Endothelial cell of umbilical vein (primary cell): Measurements from ENCODE around the gene KBTBD6.
"Not testable (repeated sequence)": the region's sequence is repeated elsewhere in the genome, so short reads cannot be mapped to it uniquely, and the experiment has no call there.

Source experiments
- EZH2 ChIP-seq: IDR thresholded peaks from 2 replicates; pipeline ENCODE4 v1.6.1; 2012; ENCODE audit warnings: borderline replicate concordance, low read depth, mild to moderate bottlenecking, moderate library complexity, low read length, inconsistent platforms; ENCODE audit not compliant: severe bottlenecking
- GATA2 ChIP-seq: IDR thresholded peaks from 2 replicates; pipeline ENCODE4 v1.7.0; 2011; ENCODE audit warnings: low read depth, mild to moderate bottlenecking, moderate library complexity, mixed read lengths, low read length; ENCODE audit not compliant: insufficient read length, insufficient read depth
- JUN ChIP-seq: IDR thresholded peaks from 2 replicates; pipeline ENCODE4 v1.6.1; 2011; ENCODE audit warnings: borderline replicate concordance, low read depth; ENCODE audit not compliant: insufficient read length, insufficient read depth
- MAX ChIP-seq: IDR thresholded peaks from 2 replicates; pipeline ENCODE4 v1.6.1; 2011; ENCODE audit not compliant: insufficient read depth, insufficient read length
- POLR2A ChIP-seq: IDR thresholded peaks from 2 replicates; pipeline ENCODE4 v1.6.1; 2012; ENCODE audit warnings: low read depth, mild to moderate bottlenecking, control low read depth, low read length
- POLR2AphosphoS5 ChIP-seq: IDR thresholded peaks from 2 replicates; pipeline ENCODE4 v1.6.1; 2012; ENCODE audit warnings: low read depth, mild to moderate bottlenecking, control low read depth, low read length, moderate library complexity; ENCODE audit not compliant: insufficient read depth
- TF ChIP-seq, protein P1 (sequence below), 2 donors: IDR thresholded peaks; 1 replicate in 1 of 2; 2 replicates in 1 of 2; pipeline ENCODE4 v1.5.1; 2011; ENCODE audit warnings: low read length in 2 of 2, mild to moderate bottlenecking in 2 of 2, moderate library complexity in 2 of 2, control low read depth in 1 of 2, inconsistent platforms in 1 of 2, low read depth in 1 of 2; ENCODE audit not compliant: insufficient read depth in 1 of 2; ENCODE audit errors: extremely low read depth in 1 of 2

- TF ChIP-seq MAX, EZH2, POLR2AphosphoS5, JUN, GATA2, POLR2A: not testable (repeated sequence)
- TF ChIP-seq, protein P1, sequence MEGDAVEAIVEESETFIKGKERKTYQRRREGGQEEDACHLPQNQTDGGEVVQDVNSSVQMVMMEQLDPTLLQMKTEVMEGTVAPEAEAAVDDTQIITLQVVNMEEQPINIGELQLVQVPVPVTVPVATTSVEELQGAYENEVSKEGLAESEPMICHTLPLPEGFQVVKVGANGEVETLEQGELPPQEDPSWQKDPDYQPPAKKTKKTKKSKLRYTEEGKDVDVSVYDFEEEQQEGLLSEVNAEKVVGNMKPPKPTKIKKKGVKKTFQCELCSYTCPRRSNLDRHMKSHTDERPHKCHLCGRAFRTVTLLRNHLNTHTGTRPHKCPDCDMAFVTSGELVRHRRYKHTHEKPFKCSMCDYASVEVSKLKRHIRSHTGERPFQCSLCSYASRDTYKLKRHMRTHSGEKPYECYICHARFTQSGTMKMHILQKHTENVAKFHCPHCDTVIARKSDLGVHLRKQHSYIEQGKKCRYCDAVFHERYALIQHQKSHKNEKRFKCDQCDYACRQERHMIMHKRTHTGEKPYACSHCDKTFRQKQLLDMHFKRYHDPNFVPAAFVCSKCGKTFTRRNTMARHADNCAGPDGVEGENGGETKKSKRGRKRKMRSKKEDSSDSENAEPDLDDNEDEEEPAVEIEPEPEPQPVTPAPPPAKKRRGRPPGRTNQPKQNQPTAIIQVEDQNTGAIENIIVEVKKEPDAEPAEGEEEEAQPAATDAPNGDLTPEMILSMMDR (IDR thresholded peaks at IDR 0.05; ENCODE audit: extremely low read depth in 1 of 2, insufficient read depth in 1 of 2, low read depth in 1 of 2, low read length in 2 of 2) = not testable (repeated sequence)
These were observed 36.9 kb downstream of the KBTBD6 start for GRCh38 chr13:41095681-41096080.
